TTC549 (cell line): ENCODE measurements around the gene ATOH7.
"Not testable (repeated sequence)": the region's sequence is repeated elsewhere in the genome, so short reads cannot be mapped to it uniquely, and the experiment has no call there.

ENCODE experiments used
- FAIRE-seq: peaks from 2 replicates; lab custom pipeline; 2012; peaks lifted over from hg19 to GRCh38; lab: Jason Lieb, UNC

ATOH7 gene

GRCh38 chr10:68231817-68232251 is at the start of gene ATOH7:
Gene ATOH7 (minus strand): TSS chr10:68232113. CDS start chr10:68231677, 436 bp downstream.
- FAIRE-seq, result no peak

GRCh38 chr10:68280758-68281157 is 48.8 kb upstream of the ATOH7 start:
- FAIRE-seq, result no peak

- not testable (repeated sequence) for FAIRE-seq
Measured at GRCh38 chr10:68278906-68279753, 47.2 kb upstream of the ATOH7 start.

- FAIRE-seq, result not testable (repeated sequence)
Measured at GRCh38 chr10:68277814-68278213, 45.9 kb upstream of the ATOH7 start.

- no peak for FAIRE-seq
Measured at GRCh38 chr10:68276224-68276623, 44.3 kb upstream of the ATOH7 start.

- no peak for FAIRE-seq
Measured at GRCh38 chr10:68275600-68276126, 43.8 kb upstream of the ATOH7 start.

GRCh38 chr10:68272833-68273232 is 40.9 kb upstream of the ATOH7 start:
- no peak for FAIRE-seq

GRCh38 chr10:68271196-68271882 is 39.4 kb upstream of the ATOH7 start:
- no peak for FAIRE-seq

GRCh38 chr10:68269562-68270290 is 37.8 kb upstream of the ATOH7 start:
- FAIRE-seq, result no peak

- FAIRE-seq, result no peak
Measured at GRCh38 chr10:68261132-68261856, 29.4 kb upstream of the ATOH7 start.

- no peak for FAIRE-seq
Measured at GRCh38 chr10:68253346-68253745, 21.4 kb upstream of the ATOH7 start.

- FAIRE-seq, result no peak
Measured at GRCh38 chr10:68251625-68252495, 19.9 kb upstream of the ATOH7 start.

GRCh38 chr10:68251151-68251550 is 19.2 kb upstream of the ATOH7 start:
- no peak for FAIRE-seq

GRCh38 chr10:68249297-68249696 is 17.4 kb upstream of the ATOH7 start:
- no peak for FAIRE-seq

- FAIRE-seq, result no peak
Measured at GRCh38 chr10:68247931-68248330, 16.0 kb upstream of the ATOH7 start.

- not testable (repeated sequence) for FAIRE-seq
Measured at GRCh38 chr10:68246397-68246796, 14.5 kb upstream of the ATOH7 start.

- FAIRE-seq, result no peak
Measured at GRCh38 chr10:68242051-68242450, 10.1 kb upstream of the ATOH7 start.

GRCh38 chr10:68239596-68240150 is 7.8 kb upstream of the ATOH7 start:
- no peak for FAIRE-seq

- no peak for FAIRE-seq
Measured at GRCh38 chr10:68239069-68239468, 7.2 kb upstream of the ATOH7 start.

- FAIRE-seq, result no peak
Measured at GRCh38 chr10:68238371-68238770, 6.5 kb upstream of the ATOH7 start.

- no peak for FAIRE-seq
Measured at GRCh38 chr10:68237173-68237572, 5.3 kb upstream of the ATOH7 start.
